ENCODE results near the gene RASD2.

- TF ChIP-seq CTCF (IDR thresholded peaks at IDR 0.05) = no peak
- no peak for TF ChIP-seq POLR2A (IDR thresholded peaks at IDR 0.05)
Measured at GRCh38 chr22:35598396-35598710, 57.7 kb downstream of the RASD2 start.

Data from esophagus squamous epithelium (tissue), 4 donors.